Esophagus muscularis mucosa (tissue), 3 donors: ENCODE data around the gene RGS1.

Experiments
- CTCF ChIP-seq, 3 experiments: fragments of 200-600 bp in 2 of 3; fragments of 450-650 bp in 1 of 3; sonication (generic) in 2 of 3; IDR thresholded peaks; one replicate each; pipeline ENCODE4 v1.5.1; 2017 to 2019; ENCODE audit warnings: antibody characterized with exemption in 3 of 3, mild to moderate bottlenecking in 2 of 3, moderate library complexity in 1 of 3
- EP300 ChIP-seq: sonication (generic); formaldehyde crosslinking; IDR thresholded peaks from one replicate; pipeline ENCODE4 v1.6.1; 2017; ENCODE audit warnings: antibody characterized with exemption

- TF ChIP-seq CTCF (IDR thresholded peaks at IDR 0.05), result no peak
- TF ChIP-seq EP300, result no peak
Measured at GRCh38 chr1:192565946-192566345, 9.6 kb upstream of the RGS1 start.
